Right lobe of liver (tissue), 4 donors: Measurements from ENCODE around the gene HMGXB4.

Experiments used
- POLR2A ChIP-seq: fragments of 450-650 bp; IDR thresholded peaks from one replicate; pipeline ENCODE4 v1.6.1; 2017; ENCODE audit warnings: antibody characterized with exemption, mild to moderate bottlenecking
- TF ChIP-seq, protein P1 (sequence below), 4 donors: fragments of 200-600 bp in 3 of 4; fragments of 450-650 bp in 1 of 4; IDR thresholded peaks; one replicate each; pipeline versions ENCODE4 v1.5.1 to v1.8.0; 2016 to 2022; ENCODE audit warnings: antibody characterized with exemption in 4 of 4, mild to moderate bottlenecking in 2 of 4
- donor health status: DM: no; HTN: no; CAD: no.
- donor health status: DM: no; HTN: no; CAD: no.
- donor health status: DM: no; HTN: yes; CAD: no.

DNA sequence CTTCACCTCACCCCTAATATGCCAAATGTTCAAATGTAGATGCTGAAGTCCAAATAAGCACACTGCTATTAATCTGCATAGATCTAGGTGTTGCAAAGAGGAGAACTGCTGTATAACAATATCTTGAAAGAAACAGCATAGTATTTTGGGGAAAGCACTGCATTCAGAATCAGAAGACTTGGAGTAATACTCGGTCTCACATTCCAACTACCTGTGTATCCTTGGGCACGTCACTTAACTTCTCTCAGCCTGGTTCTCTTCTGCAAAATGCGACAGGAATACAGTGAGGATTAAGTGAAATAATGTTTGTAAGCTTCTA, 332 bp upstream of the HMGXB4 start:
- no peak for TF ChIP-seq POLR2A
- TF ChIP-seq, protein P1, sequence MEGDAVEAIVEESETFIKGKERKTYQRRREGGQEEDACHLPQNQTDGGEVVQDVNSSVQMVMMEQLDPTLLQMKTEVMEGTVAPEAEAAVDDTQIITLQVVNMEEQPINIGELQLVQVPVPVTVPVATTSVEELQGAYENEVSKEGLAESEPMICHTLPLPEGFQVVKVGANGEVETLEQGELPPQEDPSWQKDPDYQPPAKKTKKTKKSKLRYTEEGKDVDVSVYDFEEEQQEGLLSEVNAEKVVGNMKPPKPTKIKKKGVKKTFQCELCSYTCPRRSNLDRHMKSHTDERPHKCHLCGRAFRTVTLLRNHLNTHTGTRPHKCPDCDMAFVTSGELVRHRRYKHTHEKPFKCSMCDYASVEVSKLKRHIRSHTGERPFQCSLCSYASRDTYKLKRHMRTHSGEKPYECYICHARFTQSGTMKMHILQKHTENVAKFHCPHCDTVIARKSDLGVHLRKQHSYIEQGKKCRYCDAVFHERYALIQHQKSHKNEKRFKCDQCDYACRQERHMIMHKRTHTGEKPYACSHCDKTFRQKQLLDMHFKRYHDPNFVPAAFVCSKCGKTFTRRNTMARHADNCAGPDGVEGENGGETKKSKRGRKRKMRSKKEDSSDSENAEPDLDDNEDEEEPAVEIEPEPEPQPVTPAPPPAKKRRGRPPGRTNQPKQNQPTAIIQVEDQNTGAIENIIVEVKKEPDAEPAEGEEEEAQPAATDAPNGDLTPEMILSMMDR (IDR thresholded peaks at IDR 0.05): no peak
